K562 (cell line): ENCODE data around the gene OR2C1. TPM values are rescaled to one million over a fixed set of nuclear protein-coding genes. Genes with fewer than 3 reads are reported as not detected.

Experiments
- ADNP ChIP-seq: fragments of 200-800 bp; sonication (Bioruptor generic); IDR thresholded peaks from 2 replicates; pipeline ENCODE4 v1.6.1; 2016; ENCODE audit warnings: missing genetic modification characterization, missing compliant biosample characterization
- ARHGAP35 ChIP-seq: fragments of 450-650 bp; IDR thresholded peaks from 2 replicates; pipeline ENCODE4 v1.6.1; 2018; ENCODE audit not compliant: partially characterized antibody
- ARNT ChIP-seq, 2 experiments: fragments of 450-650 bp; IDR thresholded peaks; 2 replicates each; pipeline ENCODE4 v1.6.1; 2016; ENCODE audit warnings: mild to moderate bottlenecking in 1 of 2
- DACH1 ChIP-seq: fragments of 450-650 bp; IDR thresholded peaks from 2 replicates; pipeline ENCODE4 v1.6.1; 2018; ENCODE audit not compliant: partially characterized antibody
- EP300 ChIP-seq: IDR thresholded peaks from 2 replicates; pipeline ENCODE4 v1.6.1; 2012; ENCODE audit warnings: low read length, improper control_type of control experiment
- FOXK1 ChIP-seq: sonication (generic); formaldehyde crosslinking; IDR thresholded peaks from 2 replicates; pipeline ENCODE4 v1.8.0; 2022; ENCODE audit warnings: missing genetic modification reagents, mild to moderate bottlenecking, borderline replicate concordance
- GABPB2 ChIP-seq: fragments of 250-450 bp; sonication (Bioruptor Pico); conservative IDR thresholded peaks from 2 replicates; pipeline ENCODE4 v1.5.1; 2021; ENCODE audit warnings: mild to moderate bottlenecking
- GATAD2B ChIP-seq: fragments of 450-650 bp; IDR thresholded peaks from 2 replicates; pipeline ENCODE4 v1.6.1; 2017; ENCODE audit warnings: mild to moderate bottlenecking, borderline replicate concordance
- HMGXB4 ChIP-seq: sonication (generic); formaldehyde crosslinking; IDR thresholded peaks from 2 replicates; pipeline ENCODE4 v1.8.1; 2023; ENCODE audit warnings: mild to moderate bottlenecking, missing genetic modification reagents
- NFATC3 ChIP-seq: fragments of 450-650 bp; IDR thresholded peaks from 2 replicates; pipeline ENCODE4 v1.6.1; 2017; ENCODE audit warnings: mild to moderate bottlenecking
- POLR2B ChIP-seq: fragments of 450-650 bp; IDR thresholded peaks from 2 replicates; pipeline ENCODE4 v1.6.1; 2018; ENCODE audit warnings: low read depth; ENCODE audit not compliant: partially characterized antibody
- PRMT5 ChIP-seq: sonication (generic); formaldehyde crosslinking; IDR thresholded peaks from 2 replicates; pipeline ENCODE4 v1.5.0; 2020; ENCODE audit warnings: missing genetic modification reagents
- SMARCC2 ChIP-seq: fragments of 450-650 bp; IDR thresholded peaks from 2 replicates; pipeline ENCODE4 v1.6.1; 2017; ENCODE audit warnings: antibody characterized with exemption, moderate library complexity, mild to moderate bottlenecking, low read depth
- SRSF9 ChIP-seq: fragments of 200-400 bp; formaldehyde crosslinking; IDR thresholded peaks from 2 replicates; pipeline ENCODE4 v1.6.1; 2017; ENCODE audit warnings: low read depth, low read length, borderline replicate concordance
- TAL1 ChIP-seq: fragments of 450-650 bp; IDR thresholded peaks from 2 replicates; pipeline ENCODE4 v1.6.1; 2016; ENCODE audit warnings: mild to moderate bottlenecking
- TFAP4 ChIP-seq: sonication (generic); formaldehyde crosslinking; IDR thresholded peaks from 2 replicates; pipeline ENCODE4 v1.8.0; 2022; ENCODE audit warnings: missing genetic modification reagents, mild to moderate bottlenecking, moderate library complexity, borderline replicate concordance
- XRCC3 ChIP-seq: fragments of 450-650 bp; IDR thresholded peaks from 2 replicates; pipeline ENCODE4 v1.6.1; 2017; ENCODE audit warnings: mild to moderate bottlenecking, moderate library complexity
- polyA plus RNA-seq, 8 experiments: library from polyadenylated mRNA; depleted of rRNA in 4 of 8; stranded (reverse) in 5 of 8; unstranded in 3 of 8; fragments of >200 nt; fragmentation: Nextera tagmentation in 2 of 8; fragmentation: Illumina TruSeq in 1 of 8; extraction: Ambion mirVana in 2 of 8; extraction: Trizol in 1 of 8; gene quantifications; 2 replicates each; pipeline versions ENCODE4 v1.2.1 to v1.2.3, GENCODE V29; 2011 to 2014; ENCODE audit warnings: inconsistent platforms in 1 of 8, missing spikeins in 1 of 8
- total RNA-seq, 7 experiments: library from RNA; depleted of rRNA in 6 of 7; stranded (reverse); fragments of >200 nt in 6 of 7; fragmentation: Illumina TruSeq in 2 of 7; extraction: Trizol in 2 of 7; gene quantifications; 2 replicates each; pipeline versions ENCODE4 v1.2.1 to v1.2.3, GENCODE V29; 2011 to 2021; ENCODE audit warnings: low replicate concordance in 1 of 7
- TF ChIP-seq, protein P1 (sequence below): fragments of 250-450 bp; sonication (Bioruptor Pico); IDR thresholded peaks from 2 replicates; pipeline ENCODE4 v1.4.0; 2020
- TF ChIP-seq, protein P2 (sequence below): sonication (generic); formaldehyde crosslinking; IDR thresholded peaks from 2 replicates; pipeline ENCODE4 v1.8.1; 2023; ENCODE audit warnings: mild to moderate bottlenecking, missing genetic modification reagents
- TF ChIP-seq, protein P3 (sequence below): fragments of 250-450 bp; sonication (Bioruptor Pico); IDR thresholded peaks from 2 replicates; pipeline ENCODE4 v1.8.0; 2021; ENCODE audit warnings: moderate library complexity, mild to moderate bottlenecking, inconsistent platforms

OR2C1 gene
- total and polyA plus RNA-seq, 9 of the 15 experiments (the other 6 are each of a cell fraction or from before 2014, with no cell fraction given), result not detected

GRCh38 chr16:3400779-3401688 lies 45.3 kb downstream of the OR2C1 start, which contains the start of the genes ZNF174 and ZSCAN32 (continued):
- TF ChIP-seq SRSF9, result no peak
- TF ChIP-seq ADNP (tag), result no peak
- TF ChIP-seq GABPB2 (CRISPR knock-in tag), result no peak
- TF ChIP-seq, protein P1, sequence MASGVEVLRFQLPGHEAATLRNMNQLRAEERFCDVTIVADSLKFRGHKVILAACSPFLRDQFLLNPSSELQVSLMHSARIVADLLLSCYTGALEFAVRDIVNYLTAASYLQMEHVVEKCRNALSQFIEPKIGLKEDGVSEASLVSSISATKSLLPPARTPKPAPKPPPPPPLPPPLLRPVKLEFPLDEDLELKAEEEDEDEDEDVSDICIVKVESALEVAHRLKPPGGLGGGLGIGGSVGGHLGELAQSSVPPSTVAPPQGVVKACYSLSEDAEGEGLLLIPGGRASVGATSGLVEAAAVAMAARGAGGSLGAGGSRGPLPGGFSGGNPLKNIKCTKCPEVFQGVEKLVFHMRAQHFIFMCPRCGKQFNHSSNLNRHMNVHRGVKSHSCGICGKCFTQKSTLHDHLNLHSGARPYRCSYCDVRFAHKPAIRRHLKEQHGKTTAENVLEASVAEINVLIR (CRISPR knock-in tag), result peak; percentile 50; the same call in 1 of the 2 replicates
- no peak for TF ChIP-seq PRMT5 (CRISPR knock-in tag)
- TF ChIP-seq, protein P2, sequence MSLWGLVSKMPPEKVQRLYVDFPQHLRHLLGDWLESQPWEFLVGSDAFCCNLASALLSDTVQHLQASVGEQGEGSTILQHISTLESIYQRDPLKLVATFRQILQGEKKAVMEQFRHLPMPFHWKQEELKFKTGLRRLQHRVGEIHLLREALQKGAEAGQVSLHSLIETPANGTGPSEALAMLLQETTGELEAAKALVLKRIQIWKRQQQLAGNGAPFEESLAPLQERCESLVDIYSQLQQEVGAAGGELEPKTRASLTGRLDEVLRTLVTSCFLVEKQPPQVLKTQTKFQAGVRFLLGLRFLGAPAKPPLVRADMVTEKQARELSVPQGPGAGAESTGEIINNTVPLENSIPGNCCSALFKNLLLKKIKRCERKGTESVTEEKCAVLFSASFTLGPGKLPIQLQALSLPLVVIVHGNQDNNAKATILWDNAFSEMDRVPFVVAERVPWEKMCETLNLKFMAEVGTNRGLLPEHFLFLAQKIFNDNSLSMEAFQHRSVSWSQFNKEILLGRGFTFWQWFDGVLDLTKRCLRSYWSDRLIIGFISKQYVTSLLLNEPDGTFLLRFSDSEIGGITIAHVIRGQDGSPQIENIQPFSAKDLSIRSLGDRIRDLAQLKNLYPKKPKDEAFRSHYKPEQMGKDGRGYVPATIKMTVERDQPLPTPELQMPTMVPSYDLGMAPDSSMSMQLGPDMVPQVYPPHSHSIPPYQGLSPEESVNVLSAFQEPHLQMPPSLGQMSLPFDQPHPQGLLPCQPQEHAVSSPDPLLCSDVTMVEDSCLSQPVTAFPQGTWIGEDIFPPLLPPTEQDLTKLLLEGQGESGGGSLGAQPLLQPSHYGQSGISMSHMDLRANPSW, result no peak
- TF ChIP-seq FOXK1 (CRISPR knock-in tag), result peak; percentile 59; the same call in 1 of the 2 replicates
- TF ChIP-seq SMARCC2, result no peak
- TF ChIP-seq ARHGAP35, result no peak
- TF ChIP-seq DACH1, result no peak
- no peak for TF ChIP-seq GATAD2B
- TF ChIP-seq, protein P3, sequence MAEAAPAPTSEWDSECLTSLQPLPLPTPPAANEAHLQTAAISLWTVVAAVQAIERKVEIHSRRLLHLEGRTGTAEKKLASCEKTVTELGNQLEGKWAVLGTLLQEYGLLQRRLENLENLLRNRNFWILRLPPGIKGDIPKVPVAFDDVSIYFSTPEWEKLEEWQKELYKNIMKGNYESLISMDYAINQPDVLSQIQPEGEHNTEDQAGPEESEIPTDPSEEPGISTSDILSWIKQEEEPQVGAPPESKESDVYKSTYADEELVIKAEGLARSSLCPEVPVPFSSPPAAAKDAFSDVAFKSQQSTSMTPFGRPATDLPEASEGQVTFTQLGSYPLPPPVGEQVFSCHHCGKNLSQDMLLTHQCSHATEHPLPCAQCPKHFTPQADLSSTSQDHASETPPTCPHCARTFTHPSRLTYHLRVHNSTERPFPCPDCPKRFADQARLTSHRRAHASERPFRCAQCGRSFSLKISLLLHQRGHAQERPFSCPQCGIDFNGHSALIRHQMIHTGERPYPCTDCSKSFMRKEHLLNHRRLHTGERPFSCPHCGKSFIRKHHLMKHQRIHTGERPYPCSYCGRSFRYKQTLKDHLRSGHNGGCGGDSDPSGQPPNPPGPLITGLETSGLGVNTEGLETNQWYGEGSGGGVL, result no peak
- no peak for TF ChIP-seq HMGXB4 (CRISPR knock-in tag)
- TF ChIP-seq NFATC3, result no peak
- peak; percentile 74; the same call in 1 of the 2 replicates for TF ChIP-seq TFAP4
- peak; percentile 75 for TF ChIP-seq POLR2B
- no peak for TF ChIP-seq TAL1
- no peak for TF ChIP-seq ARNT (IDR thresholded peaks at IDR 0.05)
- 0 out of 2 replicates have a peak, but pooled peaks have one; percentile 3 for TF ChIP-seq EP300
- TF ChIP-seq XRCC3, result no peak
